KOPT-K1 (cell line): ENCODE results near the gene SNRPB.

Source experiments
- H3K27ac ChIP-seq: fragments of 200-600 bp; sonication (generic); 2 replicates; pipeline ENCODE4 v1.5.1; 2016; ENCODE audit warnings: antibody characterized with exemption, mild to moderate bottlenecking, low read depth, low read length; ENCODE audit not compliant: poor library complexity, severe bottlenecking
- H3K36me3 ChIP-seq: fragments of 200-600 bp; sonication (generic); 2 replicates; pipeline ENCODE4 v1.5.1; 2017; ENCODE audit warnings: antibody characterized with exemption, mild to moderate bottlenecking, low read length, moderate library complexity; ENCODE audit not compliant: insufficient read depth
- H3K9me3 ChIP-seq: fragments of 200-600 bp; sonication (generic); 2 replicates; pipeline ENCODE4 v1.5.1; 2017; ENCODE audit warnings: antibody characterized with exemption, low read length, mild to moderate bottlenecking; ENCODE audit not compliant: insufficient read depth, poor library complexity, severe bottlenecking

Gene SNRPB

GRCh38 chr20:2459981-2460751 lies 10.4 kb downstream of the SNRPB start:
- Histone ChIP-seq H3K27ac (no peak overlapping the region), H3K36me3 (peaks cover 92% of the 10 kb centered on the region), H3K9me3 (no peaks in the 10 kb centered on the region)

- H3K36me3 ChIP-seq = peaks cover 80% of the 10 kb centered on the region
- no peak overlapping the region for H3K27ac ChIP-seq
- no peaks in the 10 kb centered on the region for H3K9me3 ChIP-seq
Observed at GRCh38 chr20:2458919-2459499, 11.6 kb downstream of the SNRPB start.

DNA sequence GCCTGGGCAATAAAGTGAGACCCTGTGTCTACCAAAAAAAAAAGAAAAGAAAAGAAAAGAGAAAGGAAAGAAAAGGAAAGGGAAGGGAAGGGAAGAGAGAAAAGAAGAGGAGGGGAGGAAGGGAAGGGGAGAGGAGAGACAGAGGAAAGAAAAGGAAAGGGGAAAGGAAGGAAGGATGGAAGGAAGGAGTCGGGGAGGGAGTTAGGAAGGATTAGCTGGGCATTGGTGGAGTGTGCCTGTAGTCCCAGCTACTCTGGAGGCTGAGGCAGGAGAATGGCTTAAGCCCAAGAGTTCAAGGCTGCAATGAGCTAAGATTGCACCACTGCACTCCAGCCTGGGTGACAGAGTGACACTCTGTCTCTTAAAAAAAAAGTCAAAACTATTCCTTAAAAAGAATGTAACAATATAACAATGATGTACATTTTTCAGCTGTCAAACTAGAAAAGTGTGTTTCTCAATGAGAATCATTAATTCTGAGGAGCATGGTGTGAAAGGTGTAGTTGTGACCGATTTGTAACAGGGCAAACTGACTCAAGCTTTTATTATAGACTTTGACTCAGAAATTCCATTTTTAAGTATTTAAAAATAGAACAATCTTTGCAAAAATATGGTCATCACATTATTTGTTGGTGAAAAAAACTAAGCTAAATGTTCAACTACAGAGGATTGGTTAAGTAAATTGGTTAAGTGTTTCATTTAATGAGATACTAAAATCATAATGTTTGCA lies 14.7 kb downstream of the SNRPB start:
- H3K9me3 ChIP-seq = no peaks in the 10 kb centered on the region
- no peak overlapping the region for H3K27ac ChIP-seq
- peaks cover 56% of the 10 kb centered on the region for H3K36me3 ChIP-seq

- Histone ChIP-seq H3K9me3 (no peaks in the 10 kb centered on the region), H3K36me3 (peaks cover 35% of the 10 kb centered on the region)
Observed at GRCh38 chr20:2453792-2454191, 16.8 kb downstream of the SNRPB start.

GRCh38 chr20:2451939-2452732 lies 18.5 kb downstream of the SNRPB start:
- Histone ChIP-seq H3K36me3 (peaks cover 18% of the 10 kb centered on the region), H3K27ac (no peak overlapping the region), H3K9me3 (no peaks in the 10 kb centered on the region)

More at GRCh38 chr20:2453792-2454191, 16.8 kb downstream of the SNRPB start:
- no peak overlapping the region for H3K27ac ChIP-seq

DNA sequence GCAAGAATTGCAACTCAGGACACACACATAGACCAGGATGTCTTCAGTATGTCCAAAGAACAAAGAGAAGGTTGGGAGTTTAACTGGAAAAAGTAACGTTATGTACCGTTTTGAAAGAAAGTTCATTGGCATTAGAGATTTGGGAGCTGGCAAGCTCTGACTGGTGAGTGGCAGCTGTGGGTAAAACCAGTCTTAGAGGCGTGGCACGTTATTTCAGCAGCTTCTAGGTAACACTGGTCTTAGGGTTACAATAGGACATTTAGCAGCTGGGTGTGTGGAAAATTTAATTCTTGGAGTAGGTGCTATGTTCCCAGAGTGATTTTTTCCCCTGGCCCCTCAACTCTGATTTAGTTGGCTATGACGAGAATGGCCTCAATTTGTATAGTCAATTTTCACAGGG lies 19.2 kb downstream of the SNRPB start:
- H3K36me3 ChIP-seq = peaks cover 11% of the 10 kb centered on the region; the same call in 1 of the 2 replicates
- no peaks in the 10 kb centered on the region for H3K9me3 ChIP-seq
- H3K27ac ChIP-seq = no peak overlapping the region

DNA sequence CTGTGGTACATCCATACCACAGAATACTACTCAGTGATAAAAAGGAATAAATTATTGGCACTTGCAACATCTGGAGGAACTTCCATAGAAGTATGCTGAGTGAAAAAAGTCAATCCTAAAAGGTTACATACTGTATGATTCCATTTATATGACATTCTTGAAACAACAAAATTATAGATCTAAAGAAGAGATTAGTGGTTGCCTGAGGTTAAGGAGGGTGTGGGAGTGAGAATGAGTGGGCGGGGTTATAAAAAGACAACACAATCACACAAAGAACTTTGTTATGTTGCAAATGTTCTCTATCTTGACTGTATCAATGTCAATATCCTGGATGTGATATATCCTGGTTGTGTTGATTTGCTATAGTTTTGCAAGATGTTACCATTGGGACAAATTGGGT lies 21.2 kb downstream of the SNRPB start:
- Histone ChIP-seq H3K9me3 (no peaks in the 10 kb centered on the region), H3K27ac (no peak overlapping the region), H3K36me3 (peaks cover 7% of the 10 kb centered on the region; the same call in 1 of the 2 replicates)

GRCh38 chr20:2446845-2447244 lies 23.7 kb downstream of the SNRPB start:
- H3K27ac ChIP-seq = no peak overlapping the region
- H3K36me3 ChIP-seq = no peaks in the 10 kb centered on the region
- H3K9me3 ChIP-seq = no peaks in the 10 kb centered on the region

DNA sequence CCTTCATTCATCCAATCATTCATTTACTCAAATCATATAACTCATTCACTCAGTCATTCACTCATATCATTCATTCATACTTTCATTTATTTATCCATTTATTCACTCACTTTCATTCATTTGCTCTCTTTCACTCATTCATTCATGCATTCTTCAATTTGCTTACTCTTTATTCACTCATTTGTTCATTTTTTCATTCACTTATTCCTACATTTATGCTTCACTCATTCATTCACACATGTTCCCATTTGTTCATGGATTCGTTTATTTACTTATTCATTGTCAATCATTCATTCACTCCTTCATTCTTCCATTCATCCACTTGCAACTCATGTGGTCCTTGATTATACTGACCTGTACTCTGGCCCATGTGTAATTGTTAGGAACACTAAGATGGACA lies 39.4 kb downstream of the SNRPB start:
- H3K36me3 ChIP-seq = no peaks in the 10 kb centered on the region
- H3K9me3 ChIP-seq = no peaks in the 10 kb centered on the region
- no peak overlapping the region for H3K27ac ChIP-seq

- Histone ChIP-seq H3K9me3 (no peaks in the 10 kb centered on the region), H3K27ac (no peak overlapping the region), H3K36me3 (no peaks in the 10 kb centered on the region)
Observed at GRCh38 chr20:2430538-2430937, 40.1 kb downstream of the SNRPB start.

GRCh38 chr20:2429051-2429450 lies 41.5 kb downstream of the SNRPB start:
- Histone ChIP-seq H3K27ac (no peak overlapping the region), H3K9me3 (no peaks in the 10 kb centered on the region), H3K36me3 (no peaks in the 10 kb centered on the region)

GRCh38 chr20:2421247-2421646 lies 49.3 kb downstream of the SNRPB start:
- no peaks in the 10 kb centered on the region for H3K36me3 ChIP-seq
- H3K9me3 ChIP-seq = no peaks in the 10 kb centered on the region
- H3K27ac ChIP-seq = no peak overlapping the region

- no peaks in the 10 kb centered on the region for H3K36me3 ChIP-seq
Observed at GRCh38 chr20:2420510-2420909, 50.1 kb downstream of the SNRPB start.

GRCh38 chr20:2418388-2418787 lies 52.2 kb downstream of the SNRPB start:
- no peak overlapping the region for H3K27ac ChIP-seq
- no peaks in the 10 kb centered on the region for H3K9me3 ChIP-seq
- no peaks in the 10 kb centered on the region for H3K36me3 ChIP-seq

More at GRCh38 chr20:2420510-2420909, 50.1 kb downstream of the SNRPB start:
- no peaks in the 10 kb centered on the region for H3K9me3 ChIP-seq
- H3K27ac ChIP-seq = no peak overlapping the region

GRCh38 chr20:2417213-2417541 lies 53.4 kb downstream of the SNRPB start:
- Histone ChIP-seq H3K36me3 (no peaks in the 10 kb centered on the region), H3K9me3 (no peaks in the 10 kb centered on the region), H3K27ac (no peak overlapping the region)
